A673 (cell line): ENCODE results near the gene TMA16. TPM values are rescaled to one million over a fixed set of nuclear protein-coding genes. Genes with fewer than 3 reads are reported as not detected.
A peak's percentile ranks its signal among the peaks of the same experiment; 100 is the strongest.

Experiments used
- BruUV-seq: library from RNA; stranded (reverse); fragments of 400-500 nt; replicated peaks from 2 replicates; lab custom pipeline; 2021; lab: Mats Ljungman, UMichigan
- CTCF ChIA-PET: fragments of 300-600 bp; sonication (Branson Sonifier 250); formaldehyde crosslinking; loops from one replicate; lab custom pipeline; 2022; ENCODE audit warnings: antibody characterized with exemption; lab: Charles Lee
- POLR2A ChIA-PET: fragments of 300-600 bp; sonication (Branson Sonifier 250); formaldehyde crosslinking; loops from one replicate; lab custom pipeline; 2022; ENCODE audit warnings: antibody characterized with exemption; ENCODE audit not compliant: low non-redundant PET; lab: Charles Lee
- DNase-seq: peaks from one replicate; pipeline ENCODE4 v3.0.0-alpha.2; 2015; ENCODE audit warnings: low spot score
- H3K27ac ChIP-seq: fragments of 200-600 bp; sonication (generic); 2 replicates; pipeline ENCODE4 v1.5.1; 2016; ENCODE audit warnings: mixed run types, low read depth, mild to moderate bottlenecking, mixed read lengths, antibody characterized with exemption, low read length; ENCODE audit not compliant: poor library complexity, severe bottlenecking
- H3K27me3 ChIP-seq: fragments of 200-600 bp; sonication (generic); replicated peaks from 2 replicates; pipeline ENCODE4 v1.6.1; 2017; ENCODE audit warnings: mixed run types, low read depth, mild to moderate bottlenecking, mixed read lengths, antibody characterized with exemption, low read length; ENCODE audit not compliant: insufficient read depth, poor library complexity
- H3K36me3 ChIP-seq: fragments of 200-600 bp; sonication (generic); 2 replicates; pipeline ENCODE4 v1.6.1; 2016; ENCODE audit warnings: mixed run types, mild to moderate bottlenecking, mixed read lengths, antibody characterized with exemption, low read length; ENCODE audit not compliant: insufficient read depth, poor library complexity, severe bottlenecking
- H3K4me1 ChIP-seq: fragments of 200-600 bp; sonication (generic); 2 replicates; pipeline ENCODE4 v1.6.1; 2017; ENCODE audit warnings: mixed run types, mild to moderate bottlenecking, mixed read lengths, antibody characterized with exemption, low read length; ENCODE audit not compliant: insufficient read depth, poor library complexity, severe bottlenecking
- H3K4me3 ChIP-seq: fragments of 200-600 bp; sonication (generic); 2 replicates; pipeline ENCODE4 v1.5.1; 2016; ENCODE audit warnings: low read depth, mixed run types, mild to moderate bottlenecking, mixed read lengths, low read length; ENCODE audit not compliant: poor library complexity, severe bottlenecking
- H3K9me3 ChIP-seq: fragments of 200-600 bp; sonication (generic); 2 replicates; pipeline ENCODE4 v1.6.1; 2016; ENCODE audit warnings: mixed run types, low read depth, mild to moderate bottlenecking, mixed read lengths, antibody characterized with exemption, low read length; ENCODE audit not compliant: poor library complexity, severe bottlenecking
- EZH2 ChIP-seq: fragments of 200-600 bp; sonication (generic); IDR thresholded peaks from 2 replicates; pipeline ENCODE4 v1.6.1; 2017; ENCODE audit warnings: borderline replicate concordance, low read depth, mild to moderate bottlenecking, mixed read lengths, antibody characterized with exemption, low read length; ENCODE audit not compliant: poor library complexity, severe bottlenecking
- intact Hi-C: fragments of 100-400 bp; cut with micrococcal nuclease; formaldehyde crosslinking; loops from one replicate; pipeline ENCODE4 v1.10.0; 2022; ENCODE audit not compliant: unreplicated experiment
- total RNA-seq: library from RNA; stranded (reverse); gene quantifications from 2 replicates; pipeline ENCODE4 v1.2.3, GENCODE V29; 2021
- TF ChIP-seq, protein P1 (sequence below): fragments of 300-800, 200-600 bp; sonication (generic); conservative IDR thresholded peaks from 2 replicates; pipeline ENCODE4 v1.5.1; 2017; ENCODE audit warnings: low read depth, mild to moderate bottlenecking, antibody characterized with exemption, low read length, moderate library complexity, mixed read lengths

TMA16 gene
- total RNA-seq, 1 experiment from 2014 or later, result 83.5 TPM

GRCh38 chr4:163544407-163545038 is 50.0 kb downstream of the TMA16 start:
- no TSS peak for BruUV-seq
- ChIA-PET POLR2A (no interaction called here), CTCF (no interaction called here)
- intact Hi-C loops, result loop anchor here (1.0 to 10.0 kb wide), 6 partner anchors 59 to 1047 kb away; partner anchors contain the start of gene NPY1R
- Histone ChIP-seq H3K27me3 (no peaks in the 10 kb centered on the region), H3K9me3 (no peaks in the 10 kb centered on the region), H3K4me3 (no peak overlapping the region), H3K36me3 (no peaks in the 10 kb centered on the region), H3K27ac (no peak overlapping the region), H3K4me1 (no peaks in the 10 kb centered on the region)
- TF ChIP-seq, protein P1, sequence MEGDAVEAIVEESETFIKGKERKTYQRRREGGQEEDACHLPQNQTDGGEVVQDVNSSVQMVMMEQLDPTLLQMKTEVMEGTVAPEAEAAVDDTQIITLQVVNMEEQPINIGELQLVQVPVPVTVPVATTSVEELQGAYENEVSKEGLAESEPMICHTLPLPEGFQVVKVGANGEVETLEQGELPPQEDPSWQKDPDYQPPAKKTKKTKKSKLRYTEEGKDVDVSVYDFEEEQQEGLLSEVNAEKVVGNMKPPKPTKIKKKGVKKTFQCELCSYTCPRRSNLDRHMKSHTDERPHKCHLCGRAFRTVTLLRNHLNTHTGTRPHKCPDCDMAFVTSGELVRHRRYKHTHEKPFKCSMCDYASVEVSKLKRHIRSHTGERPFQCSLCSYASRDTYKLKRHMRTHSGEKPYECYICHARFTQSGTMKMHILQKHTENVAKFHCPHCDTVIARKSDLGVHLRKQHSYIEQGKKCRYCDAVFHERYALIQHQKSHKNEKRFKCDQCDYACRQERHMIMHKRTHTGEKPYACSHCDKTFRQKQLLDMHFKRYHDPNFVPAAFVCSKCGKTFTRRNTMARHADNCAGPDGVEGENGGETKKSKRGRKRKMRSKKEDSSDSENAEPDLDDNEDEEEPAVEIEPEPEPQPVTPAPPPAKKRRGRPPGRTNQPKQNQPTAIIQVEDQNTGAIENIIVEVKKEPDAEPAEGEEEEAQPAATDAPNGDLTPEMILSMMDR, result peak; percentile 97
- no peak for TF ChIP-seq EZH2
- peak; percentile 85 for DNase-seq

GRCh38 chr4:163548481-163549243 is 54.2 kb downstream of the TMA16 start:
- TF ChIP-seq, protein P1, result peak; percentile 83
- TF ChIP-seq EZH2, result no peak
- no TSS peak for BruUV-seq
- Histone ChIP-seq H3K4me3 (no peak overlapping the region), H3K36me3 (no peaks in the 10 kb centered on the region), H3K4me1 (no peaks in the 10 kb centered on the region), H3K27me3 (no peaks in the 10 kb centered on the region), H3K9me3 (no peaks in the 10 kb centered on the region), H3K27ac (no peak overlapping the region)
- ChIA-PET POLR2A (no interaction called here), CTCF (interaction anchor here (0.5 kb wide), 1 partner anchor 1198 kb away, joined by 8 read pairs; no protein-coding TSS in a partner anchor)
- DNase-seq, result peak; percentile 70
- intact Hi-C loops, result loop anchor here (1.0 to 10.0 kb wide), 4 partner anchors 63 to 501 kb away; no protein-coding TSS in a partner anchor

GRCh38 chr4:163550869-163551267 is 56.4 kb downstream of the TMA16 start:
- no peak for DNase-seq
- intact Hi-C loops, result loop anchor here (1.0 to 10.0 kb wide), 6 partner anchors 461 to 1544 kb away; a partner anchor contains a TSS
- POLR2A ChIA-PET, result interaction anchor here (0.6 kb wide), 1 partner anchor 53 kb away, joined by 4 read pairs; no protein-coding TSS in a partner anchor
- Histone ChIP-seq H3K36me3 (no peaks in the 10 kb centered on the region), H3K4me3 (no peak overlapping the region), H3K27ac (no peak overlapping the region), H3K4me1 (peaks cover 5% of the 10 kb centered on the region), H3K27me3 (no peaks in the 10 kb centered on the region), H3K9me3 (no peaks in the 10 kb centered on the region)
- TF ChIP-seq EZH2, result no peak
- TF ChIP-seq, protein P1, result no peak
- no TSS peak for BruUV-seq
- CTCF ChIA-PET, result interaction anchor here (0.6 to 1.5 kb wide), 11 partner anchors 21 to 1546 kb away, joined by 3 to 10 read pairs (median 5); no protein-coding TSS in a partner anchor
